A673 (cell line): ENCODE measurements around the gene OXTR. TPM values are rescaled to one million over a fixed set of nuclear protein-coding genes. Genes with fewer than 3 reads are reported as not detected.

Source experiments
- BruUV-seq: library from RNA; stranded (reverse); fragments of 400-500 nt; replicated peaks from 2 replicates; lab custom pipeline; 2021; lab: Mats Ljungman, UMichigan
- CTCF ChIA-PET: fragments of 300-600 bp; sonication (Branson Sonifier 250); formaldehyde crosslinking; loops from one replicate; lab custom pipeline; 2022; ENCODE audit warnings: antibody characterized with exemption; lab: Charles Lee
- POLR2A ChIA-PET: fragments of 300-600 bp; sonication (Branson Sonifier 250); formaldehyde crosslinking; loops from one replicate; lab custom pipeline; 2022; ENCODE audit warnings: antibody characterized with exemption; ENCODE audit not compliant: low non-redundant PET; lab: Charles Lee
- DNase-seq: peaks from one replicate; pipeline ENCODE4 v3.0.0-alpha.2; 2015; ENCODE audit warnings: low spot score
- H3K27ac ChIP-seq: fragments of 200-600 bp; sonication (generic); 2 replicates; pipeline ENCODE4 v1.5.1; 2016; ENCODE audit warnings: mixed run types, low read depth, mild to moderate bottlenecking, mixed read lengths, antibody characterized with exemption, low read length; ENCODE audit not compliant: poor library complexity, severe bottlenecking
- H3K27me3 ChIP-seq: fragments of 200-600 bp; sonication (generic); replicated peaks from 2 replicates; pipeline ENCODE4 v1.6.1; 2017; ENCODE audit warnings: mixed run types, low read depth, mild to moderate bottlenecking, mixed read lengths, antibody characterized with exemption, low read length; ENCODE audit not compliant: insufficient read depth, poor library complexity
- H3K36me3 ChIP-seq: fragments of 200-600 bp; sonication (generic); 2 replicates; pipeline ENCODE4 v1.6.1; 2016; ENCODE audit warnings: mixed run types, mild to moderate bottlenecking, mixed read lengths, antibody characterized with exemption, low read length; ENCODE audit not compliant: insufficient read depth, poor library complexity, severe bottlenecking
- H3K4me1 ChIP-seq: fragments of 200-600 bp; sonication (generic); 2 replicates; pipeline ENCODE4 v1.6.1; 2017; ENCODE audit warnings: mixed run types, mild to moderate bottlenecking, mixed read lengths, antibody characterized with exemption, low read length; ENCODE audit not compliant: insufficient read depth, poor library complexity, severe bottlenecking
- H3K4me3 ChIP-seq: fragments of 200-600 bp; sonication (generic); 2 replicates; pipeline ENCODE4 v1.5.1; 2016; ENCODE audit warnings: low read depth, mixed run types, mild to moderate bottlenecking, mixed read lengths, low read length; ENCODE audit not compliant: poor library complexity, severe bottlenecking
- H3K9me3 ChIP-seq: fragments of 200-600 bp; sonication (generic); 2 replicates; pipeline ENCODE4 v1.6.1; 2016; ENCODE audit warnings: mixed run types, low read depth, mild to moderate bottlenecking, mixed read lengths, antibody characterized with exemption, low read length; ENCODE audit not compliant: poor library complexity, severe bottlenecking
- EZH2 ChIP-seq: fragments of 200-600 bp; sonication (generic); IDR thresholded peaks from 2 replicates; pipeline ENCODE4 v1.6.1; 2017; ENCODE audit warnings: borderline replicate concordance, low read depth, mild to moderate bottlenecking, mixed read lengths, antibody characterized with exemption, low read length; ENCODE audit not compliant: poor library complexity, severe bottlenecking
- intact Hi-C: fragments of 100-400 bp; cut with micrococcal nuclease; formaldehyde crosslinking; loops from one replicate; pipeline ENCODE4 v1.10.0; 2022; ENCODE audit not compliant: unreplicated experiment
- total RNA-seq: library from RNA; stranded (reverse); gene quantifications from 2 replicates; pipeline ENCODE4 v1.2.3, GENCODE V29; 2021
- TF ChIP-seq, protein P1 (sequence below): fragments of 300-800, 200-600 bp; sonication (generic); conservative IDR thresholded peaks from 2 replicates; pipeline ENCODE4 v1.5.1; 2017; ENCODE audit warnings: low read depth, mild to moderate bottlenecking, antibody characterized with exemption, low read length, moderate library complexity, mixed read lengths

OXTR gene
- total RNA-seq, 1 experiment from 2014 or later, result 6.5 TPM

DNA sequence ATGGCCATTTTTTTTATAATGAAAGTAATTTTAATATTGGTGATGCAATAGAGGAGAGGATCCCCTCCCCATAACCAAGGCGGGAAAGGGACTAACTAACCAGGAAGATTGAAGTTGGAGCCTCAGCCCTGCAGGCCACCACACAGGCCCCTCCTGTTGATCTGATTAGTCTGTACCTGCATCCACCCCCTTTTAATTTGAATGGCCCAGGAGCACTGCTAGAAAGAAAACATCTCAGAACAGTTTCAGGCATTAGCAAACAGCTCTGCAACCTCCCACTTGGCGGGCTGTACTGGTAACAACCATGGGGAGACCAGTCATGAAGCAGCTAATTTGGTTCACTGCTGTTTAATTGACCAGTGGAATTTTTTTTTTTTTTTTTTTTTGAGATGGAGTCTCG, 25.5 kb downstream of the OXTR start:
- Histone ChIP-seq H3K27me3 (no peaks in the 10 kb centered on the region), H3K4me1 (no peaks in the 10 kb centered on the region), H3K9me3 (no peaks in the 10 kb centered on the region), H3K4me3 (no peak overlapping the region), H3K27ac (no peak overlapping the region), H3K36me3 (no peaks in the 10 kb centered on the region)
- BruUV-seq, result no TSS peak
- intact Hi-C loops, result no loop called here
- no peak for TF ChIP-seq EZH2
- TF ChIP-seq, protein P1, sequence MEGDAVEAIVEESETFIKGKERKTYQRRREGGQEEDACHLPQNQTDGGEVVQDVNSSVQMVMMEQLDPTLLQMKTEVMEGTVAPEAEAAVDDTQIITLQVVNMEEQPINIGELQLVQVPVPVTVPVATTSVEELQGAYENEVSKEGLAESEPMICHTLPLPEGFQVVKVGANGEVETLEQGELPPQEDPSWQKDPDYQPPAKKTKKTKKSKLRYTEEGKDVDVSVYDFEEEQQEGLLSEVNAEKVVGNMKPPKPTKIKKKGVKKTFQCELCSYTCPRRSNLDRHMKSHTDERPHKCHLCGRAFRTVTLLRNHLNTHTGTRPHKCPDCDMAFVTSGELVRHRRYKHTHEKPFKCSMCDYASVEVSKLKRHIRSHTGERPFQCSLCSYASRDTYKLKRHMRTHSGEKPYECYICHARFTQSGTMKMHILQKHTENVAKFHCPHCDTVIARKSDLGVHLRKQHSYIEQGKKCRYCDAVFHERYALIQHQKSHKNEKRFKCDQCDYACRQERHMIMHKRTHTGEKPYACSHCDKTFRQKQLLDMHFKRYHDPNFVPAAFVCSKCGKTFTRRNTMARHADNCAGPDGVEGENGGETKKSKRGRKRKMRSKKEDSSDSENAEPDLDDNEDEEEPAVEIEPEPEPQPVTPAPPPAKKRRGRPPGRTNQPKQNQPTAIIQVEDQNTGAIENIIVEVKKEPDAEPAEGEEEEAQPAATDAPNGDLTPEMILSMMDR, result no peak
- DNase-seq, result no peak
- ChIA-PET CTCF (no interaction called here), POLR2A (no interaction called here)

DNA sequence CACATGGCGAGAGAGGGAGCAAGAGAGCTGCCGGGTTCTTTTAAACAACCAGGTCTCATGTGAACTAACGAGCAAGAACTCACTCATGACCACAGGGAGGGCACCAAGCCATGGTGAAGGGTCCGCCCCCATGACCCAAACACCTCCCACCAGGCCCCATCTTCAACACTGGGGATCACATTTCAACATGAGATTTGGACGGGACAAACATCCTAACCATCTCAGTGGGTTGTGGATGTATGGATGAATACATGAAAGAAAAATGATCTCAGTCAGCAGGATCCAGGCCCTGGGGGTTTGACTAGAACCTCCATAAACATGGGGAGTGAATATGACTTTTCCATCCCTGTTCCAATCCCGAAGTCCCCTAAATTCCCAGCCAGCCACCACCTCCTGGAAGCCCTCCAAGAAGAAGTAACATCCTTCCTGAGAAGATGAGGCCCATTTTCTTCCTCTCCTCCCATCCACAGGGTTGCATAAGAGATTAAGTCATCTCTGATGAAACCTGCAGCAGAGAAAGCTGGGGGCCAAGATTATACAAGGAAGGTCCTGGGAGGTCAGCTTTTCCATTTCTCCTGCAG, 26.3 kb downstream of the OXTR start:
- ChIA-PET CTCF (no interaction called here), POLR2A (no interaction called here)
- no peaks in the 10 kb centered on the region for H3K27me3 ChIP-seq
- TF ChIP-seq, protein P1, result no peak
- no peak for TF ChIP-seq EZH2
- H3K4me3 ChIP-seq, result no peak overlapping the region
- H3K4me1 ChIP-seq, result no peaks in the 10 kb centered on the region
- H3K9me3 ChIP-seq, result no peaks in the 10 kb centered on the region
- no peak for DNase-seq
- BruUV-seq, result no TSS peak
- intact Hi-C loops, result no loop called here
- H3K36me3 ChIP-seq, result no peaks in the 10 kb centered on the region
- H3K27ac ChIP-seq, result no peak overlapping the region

DNA sequence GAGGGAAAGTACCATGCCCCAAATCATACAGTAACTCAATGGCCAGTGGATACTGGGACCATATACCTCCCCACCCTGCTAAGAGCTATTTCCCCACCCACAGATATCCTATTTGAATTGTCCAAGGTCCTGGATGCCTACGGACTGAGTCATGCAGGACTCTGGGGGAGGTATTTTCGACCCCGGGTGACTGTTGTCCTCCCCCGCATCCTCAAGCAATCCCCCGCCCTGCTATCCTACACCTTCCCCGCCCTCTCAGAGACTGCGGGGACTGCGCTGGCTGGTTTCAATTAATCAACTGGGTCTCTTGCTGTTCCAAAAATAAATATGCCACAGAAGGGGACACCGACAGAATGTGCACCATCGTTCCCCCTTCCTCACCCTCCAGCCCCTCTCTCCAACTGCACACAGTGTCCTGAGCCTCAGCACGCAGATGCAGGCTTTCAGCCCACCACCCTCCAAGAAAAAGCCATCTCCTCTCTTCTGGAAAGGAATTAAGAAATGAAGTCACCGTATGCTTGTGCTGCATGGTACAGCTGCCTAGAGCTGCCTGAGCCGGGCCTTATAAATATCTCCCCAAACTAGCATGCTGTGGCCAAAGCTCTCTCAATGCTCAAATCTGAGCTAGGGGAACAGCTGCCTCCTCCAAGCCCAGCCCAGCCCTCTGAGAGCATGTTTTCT, 27.7 kb downstream of the OXTR start:
- Histone ChIP-seq H3K4me1 (no peaks in the 10 kb centered on the region), H3K9me3 (no peaks in the 10 kb centered on the region), H3K27ac (no peak overlapping the region), H3K4me3 (no peak overlapping the region), H3K36me3 (no peaks in the 10 kb centered on the region), H3K27me3 (no peaks in the 10 kb centered on the region)
- TF ChIP-seq, protein P1, result no peak
- no peak for TF ChIP-seq EZH2
- ChIA-PET POLR2A (no interaction called here), CTCF (no interaction called here)
- no TSS peak for BruUV-seq
- DNase-seq, result peak; percentile 53
- intact Hi-C loops, result no loop called here
